Measurements from ENCODE around the gene FAM53B.

DNA sequence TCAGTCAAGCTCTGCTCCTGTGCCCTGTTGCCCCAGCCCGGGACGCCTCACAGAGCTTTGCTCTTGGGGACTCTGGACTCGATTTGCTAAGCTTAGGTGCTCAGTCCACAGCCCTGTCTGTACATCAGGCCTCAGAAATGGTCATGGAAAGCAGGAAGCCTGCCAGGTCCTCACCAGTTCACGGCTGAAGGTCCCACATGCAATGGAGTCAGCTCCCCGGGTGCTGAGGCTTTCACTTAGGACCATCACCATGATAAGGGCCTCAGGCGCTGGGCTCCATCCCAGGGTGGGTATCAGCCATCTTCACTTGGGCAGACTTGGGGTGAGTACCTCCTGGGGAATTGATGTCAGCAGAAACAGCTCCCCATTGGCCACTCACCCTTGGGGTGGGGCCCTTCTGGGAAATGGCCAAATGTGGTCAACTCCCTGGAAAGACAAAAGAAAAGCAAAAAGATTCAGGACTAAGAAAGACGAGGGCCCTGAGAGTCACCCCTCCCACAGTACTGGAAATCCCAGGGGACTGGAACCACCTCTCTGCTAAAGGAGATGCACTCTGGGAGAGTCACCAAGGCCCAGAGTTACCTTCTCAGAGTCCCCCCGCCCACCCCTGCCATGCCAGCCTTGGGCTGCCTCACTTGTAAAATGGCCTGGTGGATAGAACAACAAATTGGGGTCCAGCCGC is 37.6 kb downstream of the FAM53B start:
- TF ChIP-seq, protein P1, sequence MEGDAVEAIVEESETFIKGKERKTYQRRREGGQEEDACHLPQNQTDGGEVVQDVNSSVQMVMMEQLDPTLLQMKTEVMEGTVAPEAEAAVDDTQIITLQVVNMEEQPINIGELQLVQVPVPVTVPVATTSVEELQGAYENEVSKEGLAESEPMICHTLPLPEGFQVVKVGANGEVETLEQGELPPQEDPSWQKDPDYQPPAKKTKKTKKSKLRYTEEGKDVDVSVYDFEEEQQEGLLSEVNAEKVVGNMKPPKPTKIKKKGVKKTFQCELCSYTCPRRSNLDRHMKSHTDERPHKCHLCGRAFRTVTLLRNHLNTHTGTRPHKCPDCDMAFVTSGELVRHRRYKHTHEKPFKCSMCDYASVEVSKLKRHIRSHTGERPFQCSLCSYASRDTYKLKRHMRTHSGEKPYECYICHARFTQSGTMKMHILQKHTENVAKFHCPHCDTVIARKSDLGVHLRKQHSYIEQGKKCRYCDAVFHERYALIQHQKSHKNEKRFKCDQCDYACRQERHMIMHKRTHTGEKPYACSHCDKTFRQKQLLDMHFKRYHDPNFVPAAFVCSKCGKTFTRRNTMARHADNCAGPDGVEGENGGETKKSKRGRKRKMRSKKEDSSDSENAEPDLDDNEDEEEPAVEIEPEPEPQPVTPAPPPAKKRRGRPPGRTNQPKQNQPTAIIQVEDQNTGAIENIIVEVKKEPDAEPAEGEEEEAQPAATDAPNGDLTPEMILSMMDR (IDR thresholded peaks at IDR 0.05): no peak
- no peak for TF ChIP-seq POLR2A (IDR thresholded peaks at IDR 0.05)

Measured in Peyer's patch (tissue), 4 donors.